ENCODE results near the gene HPN.
"Not testable (repeated sequence)": the region's sequence is repeated elsewhere in the genome, so short reads cannot be mapped to it uniquely, and the experiment has no call there.

HPN gene

GRCh38 chr19:35099155-35099896 lies 57.8 kb downstream of the HPN start:
- no peaks in the 10 kb centered on the region for H3K36me3 ChIP-seq (replicated peaks; ENCODE audit: insufficient read depth, low read length)
- no peak overlapping the region for H2AFZ ChIP-seq (ENCODE audit: low read length)
- H4K20me1 ChIP-seq (ENCODE audit: insufficient read depth, low read length): no peaks in the 10 kb centered on the region
- H3F3A ChIP-seq (ENCODE audit: insufficient read depth, low read length): no peaks in the 10 kb centered on the region
- H3K4me1 ChIP-seq (ENCODE audit: low read length): no peaks in the 10 kb centered on the region
- H3K27ac ChIP-seq (ENCODE audit: low read length): no peak overlapping the region
- H3K9me2 ChIP-seq (replicated peaks; ENCODE audit: insufficient read depth, low read length): no peaks in the 10 kb centered on the region
- no peak overlapping the region for H3K4me2 ChIP-seq (ENCODE audit: low read depth, low read length)
- H3K4me3 ChIP-seq (ENCODE audit: low read length): no peak overlapping the region
- no peaks in the 10 kb centered on the region for H3K79me2 ChIP-seq (ENCODE audit: low read length)
- DNase-seq: no peak
- TF ChIP-seq EZH2phosphoT487 (IDR thresholded peaks at IDR 0.05; ENCODE audit: low read length) (no peak), EZH2 (optimal IDR thresholded peaks at IDR 0.05; ENCODE audit: low read depth, low read length) (no peak), CTCF (IDR thresholded peaks at IDR 0.05; ENCODE audit: low read length) (no peak)
- peaks cover 72% of the 10 kb centered on the region for H3K27me3 ChIP-seq (replicated peaks; ENCODE audit: insufficient read depth, low read length)
- H3K9me3 ChIP-seq (replicated peaks; ENCODE audit: insufficient read depth, low read length): no peaks in the 10 kb centered on the region
- no peak overlapping the region for H3K9ac ChIP-seq (ENCODE audit: low read length)

- Histone ChIP-seq H3K9me2 (replicated peaks; ENCODE audit: insufficient read depth, low read length) (no peaks in the 10 kb centered on the region), H2AFZ (ENCODE audit: low read length) (no peak overlapping the region), H3K4me2 (ENCODE audit: low read depth, low read length) (no peak overlapping the region), H3F3A (ENCODE audit: insufficient read depth, low read length) (no peaks in the 10 kb centered on the region), H4K20me1 (ENCODE audit: insufficient read depth, low read length) (no peaks in the 10 kb centered on the region), H3K27me3 (replicated peaks; ENCODE audit: insufficient read depth, low read length) (peaks cover 76% of the 10 kb centered on the region), H3K36me3 (replicated peaks; ENCODE audit: insufficient read depth, low read length) (no peaks in the 10 kb centered on the region), H3K4me3 (ENCODE audit: low read length) (no peak overlapping the region), H3K9ac (ENCODE audit: low read length) (no peak overlapping the region), H3K4me1 (ENCODE audit: low read length) (no peaks in the 10 kb centered on the region), H3K9me3 (replicated peaks; ENCODE audit: insufficient read depth, low read length) (no peaks in the 10 kb centered on the region), H3K79me2 (ENCODE audit: low read length) (no peaks in the 10 kb centered on the region), H3K27ac (ENCODE audit: low read length) (no peak overlapping the region)
- TF ChIP-seq CTCF (IDR thresholded peaks at IDR 0.05; ENCODE audit: low read length) (no peak), EZH2phosphoT487 (IDR thresholded peaks at IDR 0.05; ENCODE audit: low read length) (no peak), EZH2 (optimal IDR thresholded peaks at IDR 0.05; ENCODE audit: low read depth, low read length) (no peak)
- no peak for DNase-seq
Observed at GRCh38 chr19:35099897-35100275, 58.4 kb downstream of the HPN start.

GRCh38 chr19:35100588-35101533 lies 59.3 kb downstream of the HPN start:
- H3K79me2 ChIP-seq (ENCODE audit: low read length): no peaks in the 10 kb centered on the region
- H3K9me2 ChIP-seq (replicated peaks; ENCODE audit: insufficient read depth, low read length): no peaks in the 10 kb centered on the region
- H3K9ac ChIP-seq (ENCODE audit: low read length): no peak overlapping the region
- no peaks in the 10 kb centered on the region for H4K20me1 ChIP-seq (ENCODE audit: insufficient read depth, low read length)
- H3K4me3 ChIP-seq (ENCODE audit: low read length): no peak overlapping the region
- H3K27me3 ChIP-seq (replicated peaks; ENCODE audit: insufficient read depth, low read length): peaks cover 74% of the 10 kb centered on the region
- H3F3A ChIP-seq (ENCODE audit: insufficient read depth, low read length): no peaks in the 10 kb centered on the region
- H3K36me3 ChIP-seq (replicated peaks; ENCODE audit: insufficient read depth, low read length): no peaks in the 10 kb centered on the region
- no peaks in the 10 kb centered on the region for H3K4me1 ChIP-seq (ENCODE audit: low read length)
- H3K27ac ChIP-seq (ENCODE audit: low read length): no peak overlapping the region
- H3K9me3 ChIP-seq (replicated peaks; ENCODE audit: insufficient read depth, low read length): no peaks in the 10 kb centered on the region
- H2AFZ ChIP-seq (ENCODE audit: low read length): no peak overlapping the region
- TF ChIP-seq CTCF (IDR thresholded peaks at IDR 0.05; ENCODE audit: low read length) (no peak), EZH2 (optimal IDR thresholded peaks at IDR 0.05; ENCODE audit: low read depth, low read length) (no peak), EZH2phosphoT487 (IDR thresholded peaks at IDR 0.05; ENCODE audit: low read length) (no peak)
- H3K4me2 ChIP-seq (ENCODE audit: low read depth, low read length): no peak overlapping the region
- no peak for DNase-seq

- H3K9ac ChIP-seq (ENCODE audit: low read length); H3K4me2 ChIP-seq (ENCODE audit: low read depth, low read length); H3K79me2 ChIP-seq (ENCODE audit: low read length): not testable (repeated sequence)
Observed at GRCh38 chr19:35101949-35102348, 60.4 kb downstream of the HPN start.

GRCh38 chr19:35103614-35104013 lies 62.1 kb downstream of the HPN start:
- not testable (repeated sequence) for H2AFZ ChIP-seq (ENCODE audit: low read length); H3K36me3 ChIP-seq (replicated peaks; ENCODE audit: insufficient read depth, low read length); H3K4me2 ChIP-seq (ENCODE audit: low read depth, low read length); H3K79me2 ChIP-seq (ENCODE audit: low read length); H3K9ac ChIP-seq (ENCODE audit: low read length); H3K4me1 ChIP-seq (ENCODE audit: low read length); DNase-seq; H3K9me2 ChIP-seq (replicated peaks; ENCODE audit: insufficient read depth, low read length); H4K20me1 ChIP-seq (ENCODE audit: insufficient read depth, low read length); H3K27ac ChIP-seq (ENCODE audit: low read length); H3K4me3 ChIP-seq (ENCODE audit: low read length); H3K9me3 ChIP-seq (replicated peaks; ENCODE audit: insufficient read depth, low read length); H3F3A ChIP-seq (ENCODE audit: insufficient read depth, low read length)
- peaks cover 67% of the 10 kb centered on the region for H3K27me3 ChIP-seq (replicated peaks; ENCODE audit: insufficient read depth, low read length)

More at GRCh38 chr19:35101949-35102348, 60.4 kb downstream of the HPN start:
- H3K4me3 ChIP-seq (ENCODE audit: low read length); H3K36me3 ChIP-seq (replicated peaks; ENCODE audit: insufficient read depth, low read length); H2AFZ ChIP-seq (ENCODE audit: low read length); H4K20me1 ChIP-seq (ENCODE audit: insufficient read depth, low read length); H3K9me3 ChIP-seq (replicated peaks; ENCODE audit: insufficient read depth, low read length); DNase-seq; H3K4me1 ChIP-seq (ENCODE audit: low read length); H3K27ac ChIP-seq (ENCODE audit: low read length); H3F3A ChIP-seq (ENCODE audit: insufficient read depth, low read length); H3K9me2 ChIP-seq (replicated peaks; ENCODE audit: insufficient read depth, low read length): not testable (repeated sequence)
- peaks cover 68% of the 10 kb centered on the region for H3K27me3 ChIP-seq (replicated peaks; ENCODE audit: insufficient read depth, low read length)

Measured in MM.1S (cell line).